ENCODE measurements around the gene MAPKAPK2. TPM values are rescaled to one million over a fixed set of nuclear protein-coding genes. Genes with fewer than 3 reads are reported as not detected.
A peak's percentile ranks its signal among the peaks of the same experiment; 100 is the strongest.

MAPKAPK2 gene
- total RNA-seq, 1 experiment from 2014 or later, result 96.8 TPM

DNA sequence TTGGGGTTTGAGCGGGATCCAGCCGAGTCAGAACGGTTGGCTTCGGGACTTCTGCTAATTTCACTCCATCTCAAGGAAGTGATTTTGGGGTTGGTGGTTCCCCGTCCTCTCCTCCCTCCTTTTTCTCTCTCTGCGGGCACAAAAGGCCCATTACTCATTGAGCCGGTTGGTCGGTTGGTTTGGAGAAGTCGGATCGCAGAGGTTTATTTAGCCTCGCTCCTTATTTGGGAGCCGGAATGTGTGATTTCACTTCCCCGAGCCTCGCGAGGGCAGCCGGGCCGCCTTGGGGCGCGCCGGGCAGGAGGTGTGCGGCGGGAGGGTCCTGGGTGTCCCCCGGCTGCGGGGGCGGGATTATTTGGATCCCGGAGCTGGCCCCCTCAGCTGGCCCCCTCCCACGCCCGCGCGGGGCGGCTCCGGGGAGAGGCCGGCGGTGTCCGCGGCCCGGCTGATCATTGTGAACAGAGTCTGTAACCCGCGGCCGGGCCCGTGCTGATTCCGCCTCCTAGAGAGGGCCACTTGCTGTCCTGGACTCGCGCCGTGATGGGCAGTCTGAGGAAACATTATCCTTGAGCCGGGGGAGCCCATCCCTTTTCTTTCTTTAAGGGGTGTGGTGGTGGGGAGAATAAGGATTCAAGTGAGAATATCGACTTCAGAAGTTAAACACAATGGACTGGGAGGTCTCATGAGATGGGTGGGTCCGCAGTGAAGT, 1.2 kb downstream of the MAPKAPK2 start:
- no peaks in the 10 kb centered on the region for H3K36me3 ChIP-seq (ENCODE audit: control insufficient read depth, insufficient read depth, low read length)
- BruUV-seq (replicated peaks), result no TSS peak
- DNase-seq, result peak; percentile 57 to 74
- peaks cover 59% of the 10 kb centered on the region for H3K4me1 ChIP-seq
- intact Hi-C loops (cut with micrococcal nuclease; ENCODE audit: unreplicated experiment), result loop anchor here (2.0 kb wide), 2 partner anchors 13 to 51 kb away; partner anchors contain the start of gene DYRK3
- TF ChIP-seq, protein P1, sequence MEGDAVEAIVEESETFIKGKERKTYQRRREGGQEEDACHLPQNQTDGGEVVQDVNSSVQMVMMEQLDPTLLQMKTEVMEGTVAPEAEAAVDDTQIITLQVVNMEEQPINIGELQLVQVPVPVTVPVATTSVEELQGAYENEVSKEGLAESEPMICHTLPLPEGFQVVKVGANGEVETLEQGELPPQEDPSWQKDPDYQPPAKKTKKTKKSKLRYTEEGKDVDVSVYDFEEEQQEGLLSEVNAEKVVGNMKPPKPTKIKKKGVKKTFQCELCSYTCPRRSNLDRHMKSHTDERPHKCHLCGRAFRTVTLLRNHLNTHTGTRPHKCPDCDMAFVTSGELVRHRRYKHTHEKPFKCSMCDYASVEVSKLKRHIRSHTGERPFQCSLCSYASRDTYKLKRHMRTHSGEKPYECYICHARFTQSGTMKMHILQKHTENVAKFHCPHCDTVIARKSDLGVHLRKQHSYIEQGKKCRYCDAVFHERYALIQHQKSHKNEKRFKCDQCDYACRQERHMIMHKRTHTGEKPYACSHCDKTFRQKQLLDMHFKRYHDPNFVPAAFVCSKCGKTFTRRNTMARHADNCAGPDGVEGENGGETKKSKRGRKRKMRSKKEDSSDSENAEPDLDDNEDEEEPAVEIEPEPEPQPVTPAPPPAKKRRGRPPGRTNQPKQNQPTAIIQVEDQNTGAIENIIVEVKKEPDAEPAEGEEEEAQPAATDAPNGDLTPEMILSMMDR (IDR thresholded peaks at IDR 0.05; ENCODE audit: insufficient read depth in 1 of 2, low read depth in 1 of 2, low read length in 1 of 2, severe bottlenecking in 1 of 2, unreplicated experiment in 1 of 2), result no peak
- H3K27me3 ChIP-seq (replicated peaks; ENCODE audit: control insufficient read depth, insufficient read depth, low read length), result no peaks in the 10 kb centered on the region
- H3K9me3 ChIP-seq, result no peaks in the 10 kb centered on the region
- Mint-ChIP-seq H3K36me3 (ENCODE audit: insufficient read depth, unreplicated experiment) (peaks cover 6% of the 10 kb centered on the region), H3K27me3 (ENCODE audit: insufficient read depth, unreplicated experiment) (no peaks in the 10 kb centered on the region), H3K4me3 (ENCODE audit: unreplicated experiment) (peak overlapping the region; percentile 80), H3K4me1 (ENCODE audit: low read depth, unreplicated experiment) (peaks cover 46% of the 10 kb centered on the region), H3K27ac (ENCODE audit: unreplicated experiment) (peak overlapping the region; percentile 70), H3K9me3 (ENCODE audit: unreplicated experiment) (no peaks in the 10 kb centered on the region)
- ChIA-PET CTCF (no interaction called here), POLR2A (interaction anchor here (1.8 kb wide), 1 partner anchor 11 kb away, joined by 7 read pairs; no protein-coding TSS in a partner anchor)
- peak overlapping the region; percentile 72 for H3K4me3 ChIP-seq (ENCODE audit: low read depth, low read length)

DNA sequence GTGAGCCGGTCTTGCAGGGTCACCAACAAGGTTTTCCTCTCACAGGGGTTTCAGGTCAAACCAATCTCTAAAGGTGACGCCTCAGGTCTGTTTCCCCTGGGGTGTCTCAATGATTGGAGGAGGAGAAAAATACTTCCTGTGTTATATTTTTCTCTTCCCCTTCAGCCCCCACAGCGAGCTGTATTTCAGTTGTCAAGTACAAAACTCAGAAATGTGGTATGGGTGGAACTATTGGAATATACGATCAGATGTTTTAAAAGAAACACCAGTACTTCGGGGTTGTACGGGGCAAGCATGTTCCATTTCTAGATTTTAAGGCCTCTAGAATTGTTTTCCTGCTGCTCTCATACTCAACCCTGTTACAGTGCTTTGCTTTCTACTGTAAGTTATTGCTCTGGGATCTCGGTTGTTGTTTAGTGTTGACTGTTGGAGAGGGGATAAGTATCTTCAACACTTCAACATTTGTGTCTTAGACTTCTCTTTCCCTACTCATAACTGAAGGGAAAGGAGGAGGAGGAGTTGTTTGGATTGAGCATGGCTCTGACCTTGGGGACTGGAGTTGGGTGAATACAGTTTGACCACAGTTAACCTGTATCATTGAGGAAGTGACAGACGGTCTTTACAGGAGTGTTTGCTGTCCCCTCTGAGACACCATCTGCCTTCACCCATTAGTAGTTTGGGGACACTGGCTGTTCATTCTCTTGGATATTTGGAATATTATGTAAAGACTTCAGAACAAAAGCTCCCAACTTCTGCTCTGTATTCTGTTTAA, 2.0 kb downstream of the MAPKAPK2 start:
- TSS peak; percentile 29 for BruUV-seq (replicated peaks)
- Mint-ChIP-seq H3K36me3 (ENCODE audit: insufficient read depth, unreplicated experiment) (peaks cover 6% of the 10 kb centered on the region), H3K4me1 (ENCODE audit: low read depth, unreplicated experiment) (peaks cover 51% of the 10 kb centered on the region), H3K4me3 (ENCODE audit: unreplicated experiment) (peak overlapping the region; percentile 80), H3K27me3 (ENCODE audit: insufficient read depth, unreplicated experiment) (no peaks in the 10 kb centered on the region), H3K27ac (ENCODE audit: unreplicated experiment) (peak overlapping the region; percentile 70), H3K9me3 (ENCODE audit: unreplicated experiment) (no peaks in the 10 kb centered on the region)
- Histone ChIP-seq H3K4me3 (ENCODE audit: low read depth, low read length) (peak overlapping the region; percentile 72), H3K27me3 (replicated peaks; ENCODE audit: control insufficient read depth, insufficient read depth, low read length) (no peaks in the 10 kb centered on the region), H3K4me1 (peaks cover 61% of the 10 kb centered on the region), H3K9me3 (no peaks in the 10 kb centered on the region), H3K36me3 (ENCODE audit: control insufficient read depth, insufficient read depth, low read length) (no peaks in the 10 kb centered on the region)
- CTCF ChIA-PET, result no interaction called here
- TF ChIP-seq, protein P1 (IDR thresholded peaks at IDR 0.05; ENCODE audit: insufficient read depth in 1 of 2, low read depth in 1 of 2, low read length in 1 of 2, severe bottlenecking in 1 of 2, unreplicated experiment in 1 of 2), result no peak
- intact Hi-C loops (cut with micrococcal nuclease; ENCODE audit: unreplicated experiment), result loop anchor here (2.0 kb wide), 2 partner anchors 14 to 52 kb away; partner anchors contain the start of gene DYRK3
- POLR2A ChIA-PET, result no interaction called here
- DNase-seq, result no peak

DNA sequence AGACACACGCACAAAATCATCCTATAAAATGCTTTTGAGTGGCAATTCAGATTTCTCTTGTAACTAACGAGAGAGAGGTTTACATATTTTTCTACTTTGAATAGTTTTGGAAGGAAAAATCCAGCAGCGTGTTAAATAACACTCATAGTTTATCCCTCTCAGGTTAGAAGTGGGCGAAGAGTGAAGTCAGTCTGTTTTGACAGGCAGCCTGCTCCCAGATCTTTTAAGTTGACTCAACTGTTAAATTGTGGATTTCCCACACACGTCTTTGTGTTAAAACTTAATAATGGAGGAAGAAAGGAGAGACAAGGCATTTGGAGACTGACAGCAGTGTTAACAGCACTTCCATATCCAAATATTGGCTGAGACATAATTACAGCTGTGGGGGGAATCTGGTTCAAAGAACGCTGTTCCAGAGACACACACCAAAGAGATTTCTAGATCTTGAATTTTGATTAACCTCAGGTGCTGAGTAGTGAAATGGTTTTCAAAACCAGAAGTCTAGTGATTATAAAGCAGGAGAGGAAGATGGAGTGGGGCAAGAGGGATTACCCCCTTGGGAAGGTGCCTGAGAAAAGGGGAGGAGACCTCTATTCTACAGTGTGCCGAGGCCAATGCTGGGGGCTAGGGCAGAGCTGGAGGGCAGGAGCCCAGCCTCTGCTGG, 2.7 kb downstream of the MAPKAPK2 start:
- DNase-seq, result no peak
- intact Hi-C loops (cut with micrococcal nuclease; ENCODE audit: unreplicated experiment), result loop anchor here (2.0 kb wide), 2 partner anchors 15 to 53 kb away; partner anchors contain the start of gene DYRK3
- peak overlapping the region; percentile 80 for H3K4me3 Mint-ChIP-seq (ENCODE audit: unreplicated experiment)
- TF ChIP-seq, protein P1 (IDR thresholded peaks at IDR 0.05; ENCODE audit: insufficient read depth in 1 of 2, low read depth in 1 of 2, low read length in 1 of 2, severe bottlenecking in 1 of 2, unreplicated experiment in 1 of 2), result no peak
- Histone ChIP-seq H3K27me3 (replicated peaks; ENCODE audit: control insufficient read depth, insufficient read depth, low read length) (no peaks in the 10 kb centered on the region), H3K4me3 (ENCODE audit: low read depth, low read length) (no peak overlapping the region), H3K36me3 (ENCODE audit: control insufficient read depth, insufficient read depth, low read length) (no peaks in the 10 kb centered on the region), H3K4me1 (peaks cover 61% of the 10 kb centered on the region), H3K9me3 (no peaks in the 10 kb centered on the region)
- H3K27me3 Mint-ChIP-seq (ENCODE audit: insufficient read depth, unreplicated experiment), result no peaks in the 10 kb centered on the region
- CTCF ChIA-PET, result no interaction called here
- H3K27ac Mint-ChIP-seq (ENCODE audit: unreplicated experiment), result no peak overlapping the region
- peaks cover 52% of the 10 kb centered on the region for H3K4me1 Mint-ChIP-seq (ENCODE audit: low read depth, unreplicated experiment)
- POLR2A ChIA-PET, result no interaction called here
- peaks cover 6% of the 10 kb centered on the region for H3K36me3 Mint-ChIP-seq (ENCODE audit: insufficient read depth, unreplicated experiment)
- BruUV-seq (replicated peaks), result no TSS peak
- H3K9me3 Mint-ChIP-seq (ENCODE audit: unreplicated experiment), result no peaks in the 10 kb centered on the region
